Bronchial smooth muscle cell (primary cell): Measurements from ENCODE around the gene OR13C4. TPM values are rescaled to one million over a fixed set of nuclear protein-coding genes. Genes with fewer than 3 reads are reported as not detected.

ENCODE experiments used
- total RNA-seq: library from RNA; depleted of rRNA; stranded (reverse); fragments of >200 nt; gene quantifications from 2 replicates; pipeline ENCODE4 v1.2.1, GENCODE V29; 2014

Gene OR13C4
- total RNA-seq, result not detected in 2 replicates

DNA sequence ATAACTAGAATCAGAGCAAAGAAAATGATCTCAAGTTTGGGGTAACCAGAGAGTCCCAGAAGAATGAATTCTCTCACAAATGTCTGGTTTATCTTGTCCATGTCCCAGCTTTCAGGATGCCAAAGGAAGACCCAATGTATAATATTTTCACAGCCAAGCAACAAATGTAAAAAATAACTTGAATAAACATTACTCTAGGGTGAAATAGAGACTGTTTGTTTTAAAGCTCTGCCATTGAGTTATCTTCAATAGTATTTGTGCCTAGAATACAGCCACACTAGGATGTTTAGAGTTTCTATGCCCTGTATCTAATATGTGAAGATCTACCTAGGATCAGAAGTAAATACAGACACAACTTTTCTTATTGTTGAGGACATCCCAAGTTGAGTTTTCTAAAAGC is at the start of gene OR13C4:
TSS of gene OR13C4 (minus strand) at position 101 of the 400 bp plus-strand sequence. CDS start at position 101, 0 bp downstream.

DNA sequence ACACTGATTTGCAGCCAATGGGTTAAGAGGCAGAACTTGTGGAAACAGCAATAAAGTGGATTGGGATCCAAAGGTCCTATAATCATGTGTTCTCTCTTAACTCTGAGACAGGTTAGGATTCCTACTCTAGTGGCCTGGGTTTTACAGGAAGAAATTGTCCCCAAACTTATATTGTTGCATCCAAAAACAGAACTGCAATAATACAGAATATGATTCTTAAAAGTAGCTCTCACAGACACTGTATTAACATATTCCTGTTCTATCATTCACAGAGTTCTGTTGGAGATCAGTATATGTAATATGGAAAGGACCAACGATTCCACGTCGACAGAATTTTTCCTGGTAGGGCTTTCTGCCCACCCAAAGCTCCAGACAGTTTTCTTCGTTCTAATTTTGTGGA is 41.9 kb upstream of the OR13C4 start, which contains the start of gene OR13C8:
TSS of gene OR13C8 (plus strand) at position 301 of the 400 bp plus-strand sequence. CDS start at position 301, 0 bp downstream.

DNA sequence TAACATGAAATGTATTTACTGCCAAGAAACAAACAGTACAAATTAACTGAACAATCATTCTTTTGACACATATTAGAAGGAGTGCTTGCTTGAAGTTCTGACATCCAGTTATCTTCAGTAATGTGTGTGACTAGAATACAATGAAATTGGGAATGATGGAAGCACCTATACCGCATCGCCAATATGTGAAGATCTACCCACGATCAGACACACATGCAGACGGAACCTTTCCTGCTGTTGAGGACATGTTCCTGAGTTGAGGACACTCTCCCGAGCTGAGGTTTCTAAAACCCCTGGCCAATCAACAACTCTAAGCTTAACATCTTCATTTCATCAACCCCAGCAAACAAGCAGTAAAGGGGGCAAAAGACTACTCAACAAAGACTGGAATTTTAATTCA is 9.7 kb upstream of the OR13C4 start, which contains the start of gene OR13C3:
TSS of gene OR13C3 (minus strand) at position 101 of the 400 bp plus-strand sequence. CDS start 133 bp downstream, outside the sequence.

DNA sequence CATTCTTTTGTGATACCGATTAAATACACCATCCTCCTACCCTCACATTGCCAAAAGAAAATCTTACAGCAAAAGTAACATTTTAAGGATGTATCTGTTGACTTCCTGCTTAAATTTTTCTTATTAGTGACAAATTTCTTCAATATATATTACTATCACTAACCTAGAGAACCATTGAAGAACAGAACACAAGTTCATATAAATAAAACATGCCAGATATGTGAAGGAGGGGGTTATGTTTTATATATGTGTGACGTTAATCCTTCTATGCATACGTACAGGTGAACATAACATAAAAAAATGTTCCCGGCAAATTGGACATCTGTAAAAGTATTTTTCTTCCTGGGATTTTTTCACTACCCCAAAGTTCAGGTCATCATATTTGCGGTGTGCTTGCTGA is 23.0 kb downstream of the OR13C4 start, which contains the start of gene OR13F1:
TSS of gene OR13F1 (plus strand) at position 301 of the 400 bp plus-strand sequence. CDS start at position 301, 0 bp downstream.

Other genes with a start within 250 kb of the OR13C4 start
- not detected in 2 replicates for gene OR13F1, start 22.9 kb downstream of the OR13C4 start, total RNA-seq
- gene OR13C3, start 9.6 kb upstream of the OR13C4 start, total RNA-seq, result not detected in 2 replicates
- gene OR13C8, start 42.0 kb upstream of the OR13C4 start, total RNA-seq, result not detected in 2 replicates
- gene OR13C5, start 72.2 kb upstream of the OR13C4 start, total RNA-seq, result not detected in 2 replicates
- not detected in 2 replicates for gene OR13C2, start 78.4 kb upstream of the OR13C4 start, total RNA-seq
- not detected in 2 replicates for gene OR13C9, start 91.0 kb upstream of the OR13C4 start, total RNA-seq
- gene OR13D1, start 167.3 kb upstream of the OR13C4 start, total RNA-seq, result not detected in 2 replicates
- gene NIPSNAP3A, start 220.5 kb upstream of the OR13C4 start, total RNA-seq, result 12.4 and 26.0 TPM in 2 replicates
- gene NIPSNAP3B, start 236.9 kb upstream of the OR13C4 start, total RNA-seq, result 0.79 and 0.94 TPM in 2 replicates